ENCODE results near the gene LARGE1.

- TF ChIP-seq CTCF (IDR thresholded peaks at IDR 0.05) (no peak), POLR2AphosphoS5 (IDR thresholded peaks at IDR 0.05; ENCODE audit: low read depth, low read length) (no peak), REST (IDR thresholded peaks at IDR 0.05; ENCODE audit: insufficient read depth in 1 of 2, low read depth in 2 of 2, low read length in 1 of 2) (no peak), SIN3A (IDR thresholded peaks at IDR 0.05; ENCODE audit: borderline replicate concordance, insufficient read depth, low read depth, low read length) (no peak)
Measured at GRCh38 chr22:33542153-33542552, 378.1 kb downstream of the LARGE1 start.

Data from Panc1 (cell line).